ENCODE data around the gene POLR2L. TPM values are rescaled to one million over a fixed set of nuclear protein-coding genes. Genes with fewer than 3 reads are reported as not detected.

POLR2L gene
- total RNA-seq, 1 experiment from 2014 or later, result 117 TPM

DNA sequence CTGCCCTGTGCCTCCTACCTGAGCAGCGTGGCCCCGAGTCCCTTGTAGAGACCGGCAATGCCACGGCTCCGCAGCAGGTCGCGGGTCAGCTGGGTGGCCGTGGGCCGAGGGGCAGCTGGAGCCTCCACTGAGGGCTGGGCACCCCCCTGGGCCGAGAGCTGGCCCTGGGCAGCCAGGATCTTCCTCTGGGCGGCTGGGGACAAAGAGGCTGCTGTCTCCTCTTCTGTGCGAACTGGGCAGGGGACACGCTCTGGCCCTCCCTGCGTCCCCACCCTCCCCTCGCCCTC is 49.9 kb downstream of the POLR2L start:
- Histone ChIP-seq H3K4me1 (ENCODE audit: insufficient read depth, low read length, poor library complexity, severe bottlenecking) (peaks cover 10% of the 10 kb centered on the region), H3K27ac (ENCODE audit: low read depth, low read length, poor library complexity, severe bottlenecking) (no peak overlapping the region), H3K4me3 (ENCODE audit: low read depth, low read length, poor library complexity, severe bottlenecking) (no peak overlapping the region), H3K27me3 (replicated peaks; ENCODE audit: insufficient read depth, low read depth, low read length, poor library complexity) (no peaks in the 10 kb centered on the region), H3K36me3 (ENCODE audit: insufficient read depth, low read length, poor library complexity, severe bottlenecking) (peaks cover 2% of the 10 kb centered on the region), H3K9me3 (ENCODE audit: low read depth, low read length, poor library complexity, severe bottlenecking) (no peaks in the 10 kb centered on the region)
- POLR2A ChIA-PET (ENCODE audit: low non-redundant PET), result interaction anchor here (0.6 kb wide), 1 partner anchor 12 kb away, joined by 3 read pairs; no protein-coding TSS in a partner anchor
- BruUV-seq (replicated peaks), result no TSS peak
- intact Hi-C loops (cut with micrococcal nuclease; ENCODE audit: unreplicated experiment), result no loop called here
- CTCF ChIA-PET, result no interaction called here
- TF ChIP-seq, protein P1, sequence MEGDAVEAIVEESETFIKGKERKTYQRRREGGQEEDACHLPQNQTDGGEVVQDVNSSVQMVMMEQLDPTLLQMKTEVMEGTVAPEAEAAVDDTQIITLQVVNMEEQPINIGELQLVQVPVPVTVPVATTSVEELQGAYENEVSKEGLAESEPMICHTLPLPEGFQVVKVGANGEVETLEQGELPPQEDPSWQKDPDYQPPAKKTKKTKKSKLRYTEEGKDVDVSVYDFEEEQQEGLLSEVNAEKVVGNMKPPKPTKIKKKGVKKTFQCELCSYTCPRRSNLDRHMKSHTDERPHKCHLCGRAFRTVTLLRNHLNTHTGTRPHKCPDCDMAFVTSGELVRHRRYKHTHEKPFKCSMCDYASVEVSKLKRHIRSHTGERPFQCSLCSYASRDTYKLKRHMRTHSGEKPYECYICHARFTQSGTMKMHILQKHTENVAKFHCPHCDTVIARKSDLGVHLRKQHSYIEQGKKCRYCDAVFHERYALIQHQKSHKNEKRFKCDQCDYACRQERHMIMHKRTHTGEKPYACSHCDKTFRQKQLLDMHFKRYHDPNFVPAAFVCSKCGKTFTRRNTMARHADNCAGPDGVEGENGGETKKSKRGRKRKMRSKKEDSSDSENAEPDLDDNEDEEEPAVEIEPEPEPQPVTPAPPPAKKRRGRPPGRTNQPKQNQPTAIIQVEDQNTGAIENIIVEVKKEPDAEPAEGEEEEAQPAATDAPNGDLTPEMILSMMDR (conservative IDR thresholded peaks at IDR 0.05; ENCODE audit: low read depth, low read length), result no peak
- no peak for TF ChIP-seq EZH2 (IDR thresholded peaks at IDR 0.05; ENCODE audit: borderline replicate concordance, low read depth, low read length, poor library complexity, severe bottlenecking)
- no peak for DNase-seq (ENCODE audit: low spot score)

DNA sequence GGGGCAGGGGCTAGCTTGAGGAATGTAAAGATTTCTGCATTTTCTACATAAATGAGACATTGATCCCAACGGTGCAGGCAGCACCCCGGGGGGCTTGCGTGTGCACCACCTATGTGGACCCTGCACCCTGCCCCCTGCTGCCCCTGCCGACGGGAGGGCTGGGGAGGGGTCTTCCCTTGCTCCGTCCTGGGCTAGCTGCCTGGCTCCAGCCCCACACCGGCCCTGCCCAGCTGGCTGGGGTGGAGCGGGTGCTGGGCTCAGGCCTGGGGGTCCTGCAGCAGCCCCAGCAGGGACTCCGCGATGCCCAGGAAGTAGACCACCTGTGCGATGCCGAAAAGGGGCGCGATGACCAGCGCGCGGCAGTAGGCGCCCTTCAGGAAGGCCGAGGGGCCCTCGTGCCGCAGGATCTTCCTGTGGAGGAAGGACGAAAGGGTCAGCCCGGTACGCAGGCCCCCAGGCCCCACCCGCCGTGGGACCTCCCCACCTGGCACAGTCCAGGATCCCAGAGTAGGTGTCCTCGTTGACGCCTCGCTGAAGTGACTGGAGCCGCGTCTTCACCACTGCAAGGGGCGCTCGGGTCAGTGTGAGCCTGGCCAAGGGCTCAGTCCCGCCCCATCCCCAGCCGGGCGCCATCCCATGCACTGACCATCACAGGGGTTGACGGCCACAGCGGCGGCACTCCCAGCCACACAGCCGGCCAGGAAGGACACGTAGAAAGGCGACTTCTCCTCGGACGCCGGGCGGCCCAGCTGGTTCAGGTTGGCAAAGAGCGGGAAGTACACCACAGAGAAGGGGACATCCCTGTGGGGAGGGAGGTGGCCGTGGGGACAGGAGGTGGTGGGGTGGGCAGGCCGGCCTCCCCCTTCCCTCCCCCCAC is 50.4 kb downstream of the POLR2L start:
- BruUV-seq (replicated peaks), result no TSS peak
- Histone ChIP-seq H3K9me3 (ENCODE audit: low read depth, low read length, poor library complexity, severe bottlenecking) (no peaks in the 10 kb centered on the region), H3K27ac (ENCODE audit: low read depth, low read length, poor library complexity, severe bottlenecking) (no peak overlapping the region), H3K36me3 (ENCODE audit: insufficient read depth, low read length, poor library complexity, severe bottlenecking) (peaks cover 2% of the 10 kb centered on the region), H3K4me3 (ENCODE audit: low read depth, low read length, poor library complexity, severe bottlenecking) (no peak overlapping the region), H3K4me1 (ENCODE audit: insufficient read depth, low read length, poor library complexity, severe bottlenecking) (peaks cover 10% of the 10 kb centered on the region), H3K27me3 (replicated peaks; ENCODE audit: insufficient read depth, low read depth, low read length, poor library complexity) (no peaks in the 10 kb centered on the region)
- DNase-seq (ENCODE audit: low spot score), result no peak
- intact Hi-C loops (cut with micrococcal nuclease; ENCODE audit: unreplicated experiment), result no loop called here
- TF ChIP-seq EZH2 (IDR thresholded peaks at IDR 0.05; ENCODE audit: borderline replicate concordance, low read depth, low read length, poor library complexity, severe bottlenecking), result no peak
- TF ChIP-seq, protein P1 (conservative IDR thresholded peaks at IDR 0.05; ENCODE audit: low read depth, low read length), result no peak
- POLR2A ChIA-PET (ENCODE audit: low non-redundant PET), result interaction anchor here (0.6 kb wide), 2 partner anchors 11 to 1630 kb away, joined by 3 to 16 read pairs; no protein-coding TSS in a partner anchor
- CTCF ChIA-PET, result no interaction called here

DNA sequence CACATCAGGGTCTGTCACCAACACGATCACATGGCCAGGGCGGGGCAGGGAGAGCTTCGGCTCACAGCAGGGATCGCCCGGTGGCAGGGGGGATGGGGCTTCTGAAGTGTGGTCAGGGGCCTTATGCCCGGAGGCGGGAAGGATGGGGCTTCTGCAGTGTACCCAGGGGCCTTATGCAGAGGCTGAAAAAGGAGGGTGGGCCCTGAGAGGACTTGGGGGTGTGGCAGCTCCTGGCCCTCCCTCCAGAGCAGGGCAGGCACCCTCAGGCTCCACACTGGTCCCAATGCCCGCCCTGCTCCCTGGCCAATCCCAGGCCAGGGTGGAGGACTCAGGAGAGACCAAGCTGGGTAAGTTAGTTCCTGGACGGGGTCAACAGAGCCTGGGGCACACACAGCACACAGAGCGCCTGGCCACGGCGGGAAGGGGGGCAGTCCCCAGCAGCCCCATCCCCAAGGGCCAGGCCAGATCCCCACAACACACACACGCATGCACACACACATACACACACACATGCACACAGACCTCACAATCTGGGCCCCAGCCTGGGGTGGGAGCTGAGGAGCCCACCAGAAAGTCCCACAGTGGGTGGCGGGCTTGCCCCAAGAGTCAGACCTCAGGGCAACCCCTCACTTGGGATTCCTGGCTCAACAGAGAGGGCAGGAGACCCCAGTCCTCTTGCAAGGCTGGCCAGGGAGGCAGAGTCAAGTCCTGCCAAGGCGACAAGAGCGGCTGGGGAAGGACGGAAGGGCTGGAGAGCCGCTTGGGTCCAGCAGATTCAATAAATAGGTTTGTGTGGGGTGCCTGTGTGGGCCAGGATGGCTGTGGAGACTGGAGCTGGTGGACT is 51.4 kb downstream of the POLR2L start:
- Histone ChIP-seq H3K9me3 (ENCODE audit: low read depth, low read length, poor library complexity, severe bottlenecking) (no peaks in the 10 kb centered on the region), H3K27ac (ENCODE audit: low read depth, low read length, poor library complexity, severe bottlenecking) (no peak overlapping the region), H3K4me1 (ENCODE audit: insufficient read depth, low read length, poor library complexity, severe bottlenecking) (peaks cover 10% of the 10 kb centered on the region), H3K27me3 (replicated peaks; ENCODE audit: insufficient read depth, low read depth, low read length, poor library complexity) (no peaks in the 10 kb centered on the region), H3K36me3 (ENCODE audit: insufficient read depth, low read length, poor library complexity, severe bottlenecking) (peaks cover 2% of the 10 kb centered on the region), H3K4me3 (ENCODE audit: low read depth, low read length, poor library complexity, severe bottlenecking) (no peak overlapping the region)
- intact Hi-C loops (cut with micrococcal nuclease; ENCODE audit: unreplicated experiment), result no loop called here
- CTCF ChIA-PET, result no interaction called here
- no peak for DNase-seq (ENCODE audit: low spot score)
- no TSS peak for BruUV-seq (replicated peaks)
- TF ChIP-seq, protein P1 (conservative IDR thresholded peaks at IDR 0.05; ENCODE audit: low read depth, low read length), result no peak
- no peak for TF ChIP-seq EZH2 (IDR thresholded peaks at IDR 0.05; ENCODE audit: borderline replicate concordance, low read depth, low read length, poor library complexity, severe bottlenecking)
- POLR2A ChIA-PET (ENCODE audit: low non-redundant PET), result interaction anchor here (0.6 kb wide), 1 partner anchor 1631 kb away, joined by 16 read pairs; no protein-coding TSS in a partner anchor

Measured in A673 (cell line).